Panc1 (cell line): ENCODE results near the gene RAB3B. TPM values are rescaled to one million over a fixed set of nuclear protein-coding genes. Genes with fewer than 3 reads are reported as not detected.

ENCODE experiments used
- ATAC-seq: fragments of 200-7000 bp; cut with Tn5 transposase; 2 replicates; pipeline ENCODE4 v1.9.1; 2020; ENCODE audit warnings: mild to moderate bottlenecking, moderate library complexity
- BruUV-seq: library from RNA; stranded (reverse); fragments of 400-500 nt; replicated peaks from 2 replicates; lab custom pipeline; 2021; lab: Mats Ljungman, UMichigan
- CTCF ChIA-PET: fragments of 300-600 bp; sonication (Branson Sonifier 250); formaldehyde crosslinking; loops from one replicate; lab custom pipeline; 2022; ENCODE audit warnings: antibody characterized with exemption; lab: Charles Lee
- POLR2A ChIA-PET: fragments of 300-600 bp; sonication (Branson Sonifier 250); formaldehyde crosslinking; loops from one replicate; lab custom pipeline; 2022; ENCODE audit warnings: antibody characterized with exemption; lab: Charles Lee
- DNase-seq: peaks from one replicate; pipeline ENCODE4 v3.0.0-alpha.2; 2010; ENCODE audit warnings: low read depth, low spot score
- H3K27ac ChIP-seq: 2 replicates; pipeline ENCODE4 v1.5.1; 2011; ENCODE audit warnings: mild to moderate bottlenecking, low read length, inconsistent platforms
- H3K27me3 ChIP-seq: fragments of 200-500 bp; sonication (Bioruptor generic); 2 replicates; pipeline ENCODE4 v1.6.0; 2014; ENCODE audit warnings: low read length, inconsistent platforms; ENCODE audit not compliant: control insufficient read depth, insufficient read depth
- H3K36me3 ChIP-seq: fragments of 200-500 bp; sonication (Bioruptor generic); 2 replicates; pipeline ENCODE4 v1.5.1; 2014; ENCODE audit warnings: inconsistent platforms, mild to moderate bottlenecking, low read length, moderate library complexity; ENCODE audit not compliant: control insufficient read depth, insufficient read depth
- H3K4me1 ChIP-seq: 2 replicates; pipeline ENCODE4 v1.5.1; 2011; ENCODE audit warnings: inconsistent platforms, mild to moderate bottlenecking, low read length, moderate library complexity; ENCODE audit not compliant: control insufficient read depth, insufficient read depth
- H3K4me3 ChIP-seq, 2 experiments: 2 replicates each; pipeline ENCODE4 v1.5.1; 2011 to 2012; ENCODE audit warnings: low read depth in 2 of 2, low read length in 2 of 2, mild to moderate bottlenecking in 2 of 2, inconsistent platforms in 1 of 2, moderate library complexity in 1 of 2
- H3K9me3 ChIP-seq: fragments of 200-500 bp; sonication (Bioruptor generic); 2 replicates; pipeline ENCODE4 v1.5.1; 2014; ENCODE audit warnings: low read depth, mild to moderate bottlenecking, inconsistent platforms, low read length, moderate library complexity; ENCODE audit not compliant: control insufficient read depth, insufficient read depth
- CTCF ChIP-seq: fragments of 450-650 bp; IDR thresholded peaks from 2 replicates; pipeline ENCODE4 v1.5.1; 2017; ENCODE audit warnings: mild to moderate bottlenecking
- POLR2AphosphoS5 ChIP-seq: IDR thresholded peaks from 2 replicates; pipeline ENCODE4 v1.6.1; 2012; ENCODE audit warnings: mild to moderate bottlenecking, low read depth, low read length, moderate library complexity
- REST ChIP-seq, 2 experiments: IDR thresholded peaks; 2 replicates each; pipeline ENCODE4 v1.6.1; 2011 to 2012; ENCODE audit warnings: low read depth in 2 of 2, control low read depth in 1 of 2, low read length in 1 of 2, mild to moderate bottlenecking in 1 of 2, moderate library complexity in 1 of 2; ENCODE audit not compliant: insufficient read depth in 1 of 2
- SIN3A ChIP-seq: IDR thresholded peaks from 2 replicates; pipeline ENCODE4 v1.6.1; 2012; ENCODE audit warnings: low read depth, mild to moderate bottlenecking, low read length, moderate library complexity, borderline replicate concordance; ENCODE audit not compliant: insufficient read depth
- TCF7L2 ChIP-seq: IDR thresholded peaks from 2 replicates; pipeline ENCODE4 v1.6.1; 2011; ENCODE audit warnings: mild to moderate bottlenecking, low read depth, low read length, inconsistent platforms
- in situ Hi-C: cut with HindIII; loops from 2 replicates; pipeline ENCODE4 v1.10.0; 2016; ENCODE audit warnings: low sequenced_read_pairs, low pct_unique_long_range_greater_than_20kb
- intact Hi-C: fragments of 100-400 bp; cut with micrococcal nuclease; formaldehyde crosslinking; loops from one replicate; pipeline ENCODE4 v1.10.0; 2022; ENCODE audit not compliant: unreplicated experiment
- total RNA-seq: library from RNA; stranded (reverse); gene quantifications from one replicate; pipeline ENCODE4 v1.2.1, GENCODE V29; 2021; ENCODE audit not compliant: unreplicated experiment

Gene RAB3B
- total RNA-seq, 1 experiment from 2014 or later: 1.2 TPM

GRCh38 chr1:51907079-51907702, 83.3 kb downstream of the RAB3B start:
- POLR2A ChIA-PET: no interaction called here
- in situ Hi-C loops (no loop called here), intact Hi-C loops (no loop called here)
- Histone ChIP-seq H3K4me3 (no peak overlapping the region), H3K27me3 (peaks cover 10% of the 10 kb centered on the region; the same call in 1 of the 2 replicates), H3K4me1 (no peaks in the 10 kb centered on the region), H3K9me3 (no peaks in the 10 kb centered on the region), H3K27ac (no peak overlapping the region), H3K36me3 (no peaks in the 10 kb centered on the region)
- TF ChIP-seq CTCF (no peak), SIN3A (no peak)
- CTCF ChIA-PET: no interaction called here
- no TSS peak for BruUV-seq
- ATAC-seq: 0 out of 2 replicates have a peak, but pooled peaks have one; percentile 26
- DNase-seq: no peak

- H3K9me3 ChIP-seq: no peaks in the 10 kb centered on the region
- H3K4me1 ChIP-seq: no peaks in the 10 kb centered on the region
- TF ChIP-seq TCF7L2: no peak
- TF ChIP-seq REST (IDR thresholded peaks at IDR 0.05; ENCODE audit: insufficient read depth in 1 of 2, low read depth in 2 of 2, low read length in 1 of 2): no peak
- no peak for TF ChIP-seq SIN3A
- no peak for TF ChIP-seq CTCF
- no peak for TF ChIP-seq POLR2AphosphoS5
- intact Hi-C loops (no loop called here), in situ Hi-C loops (no loop called here)
- POLR2A ChIA-PET: no interaction called here
- H3K36me3 ChIP-seq: no peaks in the 10 kb centered on the region
- no peak overlapping the region for H3K27ac ChIP-seq
- BruUV-seq: no TSS peak
- peaks cover 10% of the 10 kb centered on the region; the same call in 1 of the 2 replicates for H3K27me3 ChIP-seq
- ATAC-seq (no peak), DNase-seq (no peak)
- no peak overlapping the region for H3K4me3 ChIP-seq
- CTCF ChIA-PET: no interaction called here
Observed at GRCh38 chr1:51906306-51907078, 84.0 kb downstream of the RAB3B start.
